Activated effector memory CD4-positive, alpha-beta T cell treated with Interleukin-2 at 50 U/mL for 16 hours (primary cell): ENCODE measurements around the gene GGTA1.
"Not testable (repeated sequence)": the region's sequence is repeated elsewhere in the genome, so short reads cannot be mapped to it uniquely, and the experiment has no call there.

Source experiments
- DNase-seq: peaks from one replicate; pipeline ENCODE4 v3.0.0-alpha.2; 2020

The GGTA1 gene

GRCh38 chr9:121455527-121456239, 44.0 kb downstream of the GGTA1 start:
- DNase-seq, result no peak

GRCh38 chr9:121454972-121455371, 44.7 kb downstream of the GGTA1 start:
- no peak for DNase-seq

- no peak for DNase-seq
Observed at GRCh38 chr9:121453232-121453892, 46.3 kb downstream of the GGTA1 start.

- DNase-seq, result no peak
Observed at GRCh38 chr9:121452085-121452484, 47.6 kb downstream of the GGTA1 start.

GRCh38 chr9:121451586-121451985, 48.1 kb downstream of the GGTA1 start:
- DNase-seq, result no peak

- no peak for DNase-seq
Observed at GRCh38 chr9:121450241-121450640, 49.4 kb downstream of the GGTA1 start.

GRCh38 chr9:121449786-121450185, 49.9 kb downstream of the GGTA1 start:
- no peak for DNase-seq

- DNase-seq, result no peak
Observed at GRCh38 chr9:121447321-121447834, 52.3 kb downstream of the GGTA1 start.

- DNase-seq, result no peak
Observed at GRCh38 chr9:121445986-121446385, 53.7 kb downstream of the GGTA1 start.

- no peak for DNase-seq
Observed at GRCh38 chr9:121443981-121444380, 55.7 kb downstream of the GGTA1 start.

- no peak for DNase-seq
Observed at GRCh38 chr9:121441165-121441564, 58.5 kb downstream of the GGTA1 start.

GRCh38 chr9:121439711-121440664, 59.7 kb downstream of the GGTA1 start:
- DNase-seq, result no peak

- DNase-seq, result no peak
Observed at GRCh38 chr9:121439016-121439415, 60.6 kb downstream of the GGTA1 start.

- DNase-seq, result no peak
Observed at GRCh38 chr9:121437891-121438290, 61.8 kb downstream of the GGTA1 start.

GRCh38 chr9:121437046-121437445, 62.6 kb downstream of the GGTA1 start:
- DNase-seq, result not testable (repeated sequence)

- no peak for DNase-seq
Observed at GRCh38 chr9:121434969-121435368, 64.7 kb downstream of the GGTA1 start.

- DNase-seq, result no peak
Observed at GRCh38 chr9:121427899-121428298, 71.7 kb downstream of the GGTA1 start.

GRCh38 chr9:121424024-121424432, 75.6 kb downstream of the GGTA1 start:
- no peak for DNase-seq

GRCh38 chr9:121411993-121412392, 87.7 kb downstream of the GGTA1 start:
- DNase-seq, result no peak

- DNase-seq, result no peak
Observed at GRCh38 chr9:121405899-121406298, 93.7 kb downstream of the GGTA1 start.
